Skin epidermis (tissue), 12 donors: ENCODE data around the gene PSMD7.

ENCODE experiments used
- H3K27ac ChIP-seq, 21 experiments: fragments of 200-600 bp; sonication (generic) in 11 of 21; one replicate each; pipeline ENCODE4 v1.5.0; 2020; ENCODE audit warnings: mild to moderate bottlenecking in 3 of 21, inconsistent platforms in 2 of 21, moderate library complexity in 2 of 21
- H3K4me3 ChIP-seq, 7 experiments: fragments of 200-600 bp; sonication (generic) in 2 of 7; one replicate each; pipeline ENCODE4 v1.5.0; 2020; ENCODE audit warnings: inconsistent platforms in 2 of 7, mild to moderate bottlenecking in 2 of 7, moderate library complexity in 1 of 7

PSMD7 gene

DNA sequence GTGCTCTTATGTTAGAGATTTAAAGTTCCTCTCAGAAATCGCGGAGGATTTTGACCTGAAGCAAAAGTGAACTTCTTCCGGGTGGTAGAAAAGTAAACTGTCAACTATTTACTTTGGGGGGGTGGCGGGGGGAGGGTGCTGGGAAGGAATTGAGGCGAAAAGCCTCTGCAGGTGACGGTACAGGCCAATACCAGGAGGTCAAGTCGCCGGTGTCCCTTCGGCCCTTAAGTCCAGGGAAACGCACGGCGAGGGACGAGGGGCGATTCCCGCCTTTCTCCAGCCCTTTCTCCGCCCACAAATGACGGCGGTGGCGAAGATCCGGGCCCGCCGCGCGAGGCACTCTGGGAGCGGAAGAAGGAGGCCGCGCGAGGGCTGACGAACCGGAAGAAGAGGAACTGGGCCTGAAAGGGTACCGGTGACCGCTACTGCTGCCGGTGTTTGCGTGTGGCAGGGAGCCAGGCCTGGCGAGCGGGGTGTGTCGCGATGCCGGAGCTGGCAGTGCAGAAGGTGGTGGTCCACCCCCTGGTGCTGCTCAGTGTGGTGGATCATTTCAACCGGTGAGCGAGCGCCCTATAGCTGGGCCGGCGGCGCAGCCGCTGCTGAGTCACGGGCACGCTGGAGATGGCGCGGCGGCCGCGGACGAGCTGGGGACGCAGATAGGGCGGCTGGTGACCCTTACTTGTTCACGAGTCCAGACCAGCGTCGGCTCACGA is at the start of gene PSMD7:
TSS of gene PSMD7 (plus strand) at position 383 of the 713 bp plus-strand sequence. CDS start at position 484, 101 bp downstream.
- H3K4me3 ChIP-seq, result peak within 1 kb of the TSS; percentile 64 to 99 (median 81)

DNA sequence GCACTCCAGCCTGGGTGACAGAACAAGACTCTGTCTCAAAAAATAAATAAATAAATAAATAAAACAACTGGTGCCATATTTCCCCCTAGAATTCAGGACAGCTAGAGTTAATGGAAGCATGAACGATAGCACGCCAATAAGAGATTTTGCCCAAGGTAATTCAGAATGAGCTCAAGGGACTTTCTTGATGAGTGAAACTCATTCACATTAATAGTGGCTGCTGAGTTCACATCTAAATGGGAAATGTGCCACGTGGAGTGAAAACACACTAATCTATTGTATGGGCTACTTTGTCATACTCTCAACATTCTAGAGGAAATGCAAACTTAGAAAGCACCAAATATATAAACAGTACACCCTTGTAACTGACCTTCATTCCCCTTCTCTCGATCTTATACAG is 47.4 kb upstream of the PSMD7 start:
- Histone ChIP-seq H3K27ac (no peak overlapping the region), H3K4me3 (no peak overlapping the region)

More for the DNA sequence above, at the start of gene PSMD7:
- peak within 1 kb of the TSS; percentile 87 to 99 (median 95) for H3K27ac ChIP-seq

DNA sequence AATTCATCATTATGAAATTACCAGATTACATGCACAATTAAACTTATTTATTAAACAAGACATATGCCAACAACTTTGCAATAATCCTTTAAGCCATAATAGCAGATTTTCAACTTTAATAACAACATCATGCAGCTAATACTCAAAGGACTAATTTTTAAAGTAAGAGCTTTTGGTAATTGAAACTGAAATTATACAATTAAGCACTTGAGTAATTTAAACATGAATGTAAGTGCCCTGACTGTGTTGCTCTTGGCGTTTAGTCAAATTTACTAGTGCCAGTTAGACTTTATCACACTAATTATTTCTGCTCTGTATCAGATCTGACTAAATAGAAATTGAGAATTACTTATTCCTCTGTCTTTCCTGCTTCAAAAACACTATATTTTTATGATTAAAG is 46.8 kb upstream of the PSMD7 start:
- no peak overlapping the region for H3K27ac ChIP-seq
- no peak overlapping the region for H3K4me3 ChIP-seq

DNA sequence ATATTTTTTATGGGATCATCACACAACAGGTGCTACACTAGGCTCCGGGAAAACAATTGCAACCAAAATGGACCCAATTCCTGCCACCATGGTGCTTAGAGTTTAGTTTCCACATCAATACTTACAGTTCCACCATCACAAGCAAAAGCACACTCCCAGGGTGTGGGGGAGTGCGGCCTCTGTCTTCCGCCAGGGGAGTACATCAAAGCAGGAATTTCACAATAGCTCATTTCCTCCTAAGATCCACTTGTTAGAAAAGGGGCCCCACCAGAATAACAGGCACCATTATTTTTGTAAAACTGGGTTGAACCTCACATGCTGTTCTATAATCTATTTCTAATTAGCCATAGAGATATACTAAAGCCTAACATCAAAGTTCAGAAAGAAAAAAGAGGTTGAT is 44.3 kb upstream of the PSMD7 start:
- H3K27ac ChIP-seq, result no peak overlapping the region

DNA sequence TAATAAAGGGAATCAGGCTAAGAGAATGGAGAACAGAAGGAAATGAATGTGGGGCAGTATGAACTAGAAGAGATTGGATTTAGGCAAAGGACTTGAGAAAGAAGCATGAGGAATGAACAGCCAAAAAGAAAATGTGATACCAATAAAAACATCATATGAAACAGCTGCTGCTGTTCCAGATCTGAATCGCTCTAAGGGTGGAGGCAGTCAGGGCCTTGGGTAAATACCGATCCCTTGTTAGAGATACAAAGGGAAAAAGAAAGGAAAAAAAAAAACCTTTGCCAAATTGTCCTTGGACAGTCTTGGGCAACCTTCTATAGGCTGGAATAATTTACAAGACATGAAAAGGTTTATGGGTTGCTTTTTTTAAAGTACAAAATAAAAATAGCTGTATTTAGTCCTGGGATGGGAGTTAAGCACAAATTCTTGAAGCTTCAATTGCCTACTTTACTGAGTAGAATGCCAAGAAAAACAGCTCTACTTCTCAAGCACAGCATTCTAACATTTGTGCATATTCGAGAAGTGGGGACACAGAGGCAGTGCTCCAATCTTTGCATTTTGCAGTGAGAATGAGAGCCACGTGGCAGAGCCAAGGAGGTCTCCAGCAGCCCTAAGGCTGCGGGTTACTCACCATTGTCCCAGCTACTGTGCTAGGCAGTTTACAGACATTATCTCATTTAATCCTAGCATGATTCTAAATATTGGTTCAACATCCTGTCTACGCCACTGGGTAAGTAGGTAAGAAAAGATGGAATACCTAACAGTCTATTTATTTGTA is 43.3 kb upstream of the PSMD7 start:
- no peak overlapping the region for H3K4me3 ChIP-seq
- no peak overlapping the region for H3K27ac ChIP-seq

More for the DNA sequence above, 44.3 kb upstream of the PSMD7 start:
- no peak overlapping the region for H3K4me3 ChIP-seq

DNA sequence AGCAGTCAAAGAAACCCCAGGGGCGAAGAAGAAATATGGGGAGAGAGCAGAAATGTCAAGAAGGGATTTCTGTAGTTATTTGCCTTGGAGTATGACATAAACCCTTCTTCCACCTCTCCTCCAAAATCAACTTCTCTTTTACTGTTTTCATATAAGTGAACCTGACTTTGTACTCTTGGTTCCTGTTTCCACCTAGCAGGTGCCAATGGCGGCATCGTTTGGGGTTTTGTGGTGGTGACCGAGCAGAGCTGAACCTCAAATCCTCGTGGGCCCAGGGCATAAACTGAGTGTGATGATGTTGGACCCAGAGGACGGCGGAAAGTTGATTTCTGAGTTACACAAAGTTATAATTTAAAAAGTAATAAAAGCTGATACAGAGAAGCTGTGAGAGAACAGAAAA is 39.6 kb upstream of the PSMD7 start:
- Histone ChIP-seq H3K4me3 (no peak overlapping the region), H3K27ac (no peak overlapping the region)

DNA sequence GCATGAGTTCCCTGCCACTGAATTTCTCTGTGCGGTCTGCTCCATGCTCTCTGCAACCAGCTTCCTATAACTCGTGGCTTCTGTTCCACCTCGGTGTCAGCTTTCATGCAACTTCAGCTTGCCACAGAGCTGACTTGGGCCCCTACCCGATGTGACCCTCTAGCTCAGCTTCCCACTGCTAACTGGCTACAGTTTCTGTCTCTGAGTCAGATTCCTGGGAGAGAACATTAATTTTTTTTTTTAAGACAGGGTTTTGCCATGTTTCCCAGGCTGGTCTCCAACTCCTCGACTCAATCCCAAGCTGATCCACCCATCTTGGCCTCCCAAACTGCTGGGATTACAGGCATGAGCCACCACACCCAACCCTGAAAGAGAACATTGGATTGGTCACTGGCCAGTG is 35.5 kb upstream of the PSMD7 start:
- H3K4me3 ChIP-seq, result no peak overlapping the region
- H3K27ac ChIP-seq, result no peak overlapping the region

DNA sequence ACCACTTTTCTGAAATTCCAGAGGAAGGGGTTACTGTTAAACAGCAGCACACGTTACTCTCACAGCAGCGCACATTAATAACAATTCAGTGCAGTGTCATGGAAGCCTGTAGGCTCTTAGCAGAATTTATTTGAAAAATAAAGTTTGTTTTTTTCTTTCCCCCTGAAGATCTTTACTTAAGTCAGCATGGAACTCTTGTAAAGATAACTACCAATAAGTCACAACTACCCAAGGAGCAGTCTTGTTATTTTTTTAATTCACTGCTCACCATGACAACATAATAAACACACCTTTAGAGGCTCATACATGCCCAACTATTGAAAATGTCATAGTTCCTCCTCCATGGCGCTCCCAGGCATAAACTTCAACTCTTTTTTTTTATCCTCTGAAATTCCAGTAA is 31.8 kb upstream of the PSMD7 start:
- Histone ChIP-seq H3K4me3 (no peak overlapping the region), H3K27ac (no peak overlapping the region)

DNA sequence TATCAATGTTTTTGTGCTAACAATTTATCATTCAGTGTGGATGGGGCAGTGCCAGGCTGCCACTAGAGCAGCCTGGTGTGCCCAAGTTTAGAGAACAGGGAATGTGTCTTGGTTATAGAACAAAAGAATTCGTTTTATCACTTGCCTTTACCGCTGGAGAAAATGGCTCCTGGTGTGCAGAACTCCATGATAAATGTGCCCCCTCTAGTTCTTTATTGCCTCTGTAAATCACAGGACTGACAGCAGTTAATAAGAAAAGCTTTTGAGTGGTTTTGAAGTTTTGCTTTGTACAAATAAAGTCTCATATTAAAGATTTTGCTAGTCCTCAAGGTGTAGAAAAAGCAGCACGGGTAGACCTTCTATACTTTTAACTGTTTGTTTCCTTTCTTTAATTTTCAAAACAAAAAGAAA is 28.2 kb upstream of the PSMD7 start:
- Histone ChIP-seq H3K27ac (no peak overlapping the region), H3K4me3 (no peak overlapping the region)

DNA sequence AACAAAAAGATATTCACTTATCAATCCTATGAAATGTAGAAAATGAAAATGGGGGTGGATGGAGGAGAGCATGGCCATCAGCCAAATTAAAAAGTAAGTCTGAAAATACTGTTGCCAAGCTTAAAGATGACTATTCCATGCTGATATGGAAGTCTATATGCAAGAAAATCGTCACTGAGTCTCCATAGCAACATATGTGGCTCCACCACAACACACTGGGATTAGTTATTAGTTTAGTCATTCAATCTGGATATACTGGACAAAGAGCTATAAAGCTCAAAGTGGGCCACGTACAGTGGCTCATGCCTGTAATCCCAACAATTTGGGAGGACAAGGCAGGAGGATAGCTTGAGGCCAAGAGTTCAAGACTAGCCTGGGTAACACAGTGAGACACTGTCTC is 24.7 kb upstream of the PSMD7 start:
- Histone ChIP-seq H3K4me3 (no peak overlapping the region), H3K27ac (no peak overlapping the region)

DNA sequence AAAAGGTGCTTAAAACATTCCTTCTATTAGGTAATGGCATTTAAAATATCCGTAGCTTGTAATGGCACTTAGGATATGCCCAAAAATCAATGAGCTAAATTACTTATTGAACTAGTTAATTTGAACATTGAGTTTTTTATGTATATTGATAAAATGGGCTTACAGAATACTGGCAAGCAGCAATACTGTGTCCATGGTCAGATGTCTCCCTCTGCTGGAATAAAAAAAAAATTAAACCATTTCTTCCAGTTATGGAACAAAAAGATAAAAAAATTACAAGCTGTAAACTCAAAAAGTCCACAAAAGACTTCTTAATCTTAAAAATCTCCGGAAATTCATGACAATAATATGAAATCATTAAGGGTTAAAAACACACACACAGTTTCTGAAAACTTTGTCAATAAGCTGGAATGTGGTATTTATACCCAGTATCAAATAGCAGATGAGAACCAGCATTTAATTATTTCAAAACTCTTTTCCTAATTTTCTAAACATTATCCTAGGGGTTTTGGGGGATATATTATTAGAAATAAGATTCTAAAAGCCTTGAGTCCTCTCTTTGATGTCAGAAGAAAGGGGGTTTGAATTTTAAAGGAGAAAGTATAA is 21.5 kb upstream of the PSMD7 start:
- H3K27ac ChIP-seq, result no peak overlapping the region
- H3K4me3 ChIP-seq, result no peak overlapping the region

DNA sequence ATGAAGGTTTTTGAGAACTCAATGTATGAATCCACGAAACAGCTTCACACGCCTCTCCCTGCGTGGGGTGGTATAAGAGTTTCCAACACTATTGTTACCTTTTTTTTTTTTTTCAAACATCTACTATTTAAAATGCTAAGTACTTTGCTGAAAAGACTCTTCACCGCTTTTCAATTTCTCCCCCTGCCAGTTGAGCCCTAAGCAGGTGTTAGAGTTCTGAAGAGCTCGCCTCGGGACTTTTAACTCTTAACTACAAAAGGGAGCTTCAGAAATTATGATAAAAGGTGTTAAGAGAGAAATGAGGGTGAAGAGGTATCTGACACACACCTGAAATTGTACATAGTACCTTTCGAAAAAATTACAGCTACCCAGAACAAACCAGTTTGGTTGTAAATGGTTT is 20.9 kb upstream of the PSMD7 start:
- no peak overlapping the region for H3K4me3 ChIP-seq
- no peak overlapping the region for H3K27ac ChIP-seq

DNA sequence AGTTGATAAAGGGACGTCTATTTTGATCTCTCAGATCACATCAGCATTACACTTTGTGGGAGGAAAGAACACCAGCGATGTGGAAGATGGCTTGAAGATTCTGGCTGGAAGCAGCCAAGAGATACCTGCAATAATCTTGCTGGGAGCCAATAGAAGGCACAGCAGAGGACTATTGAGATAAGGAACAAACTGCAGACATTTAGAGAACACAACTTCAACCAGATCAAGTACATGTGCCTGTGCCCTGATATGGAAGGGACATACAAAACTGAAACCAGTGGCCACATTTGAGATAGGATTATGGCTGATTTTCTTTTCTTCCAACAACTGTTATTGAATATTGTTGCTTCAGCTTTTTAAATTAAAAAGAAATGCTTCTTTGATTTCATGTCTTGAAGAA is 18.6 kb upstream of the PSMD7 start:
- no peak overlapping the region for H3K27ac ChIP-seq
- H3K4me3 ChIP-seq, result no peak overlapping the region

DNA sequence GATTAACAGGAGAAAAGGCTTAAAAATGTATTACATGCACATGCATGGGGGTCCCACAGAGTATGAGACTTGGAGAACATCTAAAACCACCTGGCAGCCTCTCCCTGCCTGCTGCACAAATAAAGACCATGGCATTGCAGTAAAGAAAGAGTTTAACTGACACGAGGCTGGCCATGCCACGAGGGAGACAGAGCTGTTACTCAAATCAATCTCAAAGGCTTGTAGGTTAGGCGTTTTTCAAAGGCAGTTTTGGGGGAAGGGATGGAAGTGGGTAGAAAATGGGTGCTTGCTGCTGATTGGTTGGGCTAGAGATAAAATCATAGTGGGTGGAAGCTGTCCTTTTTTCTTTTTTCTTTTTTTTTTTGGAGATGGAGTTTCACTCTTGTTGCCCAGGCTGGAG is 17.3 kb upstream of the PSMD7 start:
- peak overlapping the region in 1 of 21 experiments; percentile 47 for H3K27ac ChIP-seq

DNA sequence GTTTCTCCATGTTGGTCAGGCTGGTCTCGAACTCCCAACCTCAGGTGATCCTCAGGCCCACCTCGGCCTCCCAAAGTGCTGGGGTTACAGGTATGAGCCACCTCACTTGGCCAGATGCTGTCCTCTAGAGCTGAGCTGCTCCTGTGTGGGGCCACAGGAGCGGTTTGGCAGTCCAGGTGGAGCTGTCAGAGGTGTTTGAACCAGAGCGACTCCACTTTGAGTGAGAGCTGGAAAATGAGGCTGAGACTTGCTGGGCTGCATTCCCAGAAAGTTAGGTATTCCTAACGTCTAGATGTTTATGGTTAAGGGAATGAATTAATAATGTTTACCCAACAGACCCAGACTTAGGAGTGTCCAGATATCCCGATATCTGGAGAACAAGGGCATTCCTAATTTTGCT is 16.8 kb upstream of the PSMD7 start:
- Histone ChIP-seq H3K4me3 (no peak overlapping the region), H3K27ac (peak overlapping the region in 1 of 21 experiments; percentile 47)

More for the DNA sequence above, 17.3 kb upstream of the PSMD7 start:
- H3K4me3 ChIP-seq, result no peak overlapping the region

DNA sequence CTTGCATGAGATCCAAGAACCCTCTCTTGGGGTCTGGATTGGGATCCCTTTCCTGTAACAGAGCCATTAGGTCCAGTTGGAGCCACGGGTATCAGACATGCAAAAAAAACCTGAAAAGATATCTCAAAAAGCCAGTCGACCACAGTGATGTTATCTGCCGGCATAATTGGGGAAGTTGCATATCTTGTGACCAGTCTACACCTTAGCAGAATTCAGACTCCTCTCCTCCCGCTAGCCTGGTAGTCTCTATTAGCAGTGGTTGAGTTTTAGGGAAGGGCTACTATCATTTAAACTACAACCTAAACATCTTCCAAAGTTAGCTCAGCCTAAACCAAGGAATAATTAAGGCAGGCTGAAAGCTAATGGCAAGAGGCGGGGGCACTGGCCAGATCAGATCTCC is 16.2 kb upstream of the PSMD7 start:
- no peak overlapping the region for H3K4me3 ChIP-seq
- H3K27ac ChIP-seq, result peak overlapping the region in 1 of 21 experiments; percentile 55

DNA sequence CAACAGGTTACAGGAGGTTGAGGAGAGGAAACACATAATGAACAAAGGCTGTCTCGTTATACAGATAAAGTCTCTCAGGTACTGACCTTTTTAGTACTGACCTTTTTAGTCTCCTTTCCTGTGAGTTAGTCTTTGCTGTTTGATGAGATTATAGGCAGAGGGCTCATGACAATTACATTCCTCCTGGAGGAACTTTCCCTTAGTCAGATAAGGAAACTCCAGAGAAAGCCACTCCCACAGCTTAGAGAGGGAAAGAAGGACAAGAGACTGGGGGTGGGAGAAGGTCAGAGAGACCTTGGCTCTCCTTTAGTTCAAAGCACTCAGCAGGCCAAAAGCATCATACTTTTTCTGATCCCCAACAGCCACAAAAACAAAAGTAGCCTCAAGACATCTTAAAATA is 15.3 kb upstream of the PSMD7 start:
- Histone ChIP-seq H3K4me3 (no peak overlapping the region), H3K27ac (no peak overlapping the region)

DNA sequence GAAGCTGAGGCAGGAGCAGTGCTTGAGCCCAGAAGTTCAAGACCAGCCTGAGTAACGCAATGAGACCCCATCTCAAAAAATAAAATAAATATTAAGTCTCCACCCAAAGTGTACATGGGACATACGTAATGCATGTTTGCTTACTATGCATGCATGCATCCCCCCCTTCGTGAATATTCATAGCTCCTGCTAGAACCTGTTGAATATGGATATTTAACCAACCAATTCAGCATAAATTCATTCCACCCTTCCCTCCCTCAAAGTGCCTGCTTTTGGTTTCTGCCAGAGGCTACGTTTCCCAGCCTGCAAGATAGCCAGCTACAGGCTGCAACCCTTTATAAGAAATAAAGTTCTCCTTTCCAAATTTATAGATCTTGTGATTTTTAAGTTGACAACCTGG is 12.9 kb upstream of the PSMD7 start:
- Histone ChIP-seq H3K4me3 (no peak overlapping the region), H3K27ac (no peak overlapping the region)

DNA sequence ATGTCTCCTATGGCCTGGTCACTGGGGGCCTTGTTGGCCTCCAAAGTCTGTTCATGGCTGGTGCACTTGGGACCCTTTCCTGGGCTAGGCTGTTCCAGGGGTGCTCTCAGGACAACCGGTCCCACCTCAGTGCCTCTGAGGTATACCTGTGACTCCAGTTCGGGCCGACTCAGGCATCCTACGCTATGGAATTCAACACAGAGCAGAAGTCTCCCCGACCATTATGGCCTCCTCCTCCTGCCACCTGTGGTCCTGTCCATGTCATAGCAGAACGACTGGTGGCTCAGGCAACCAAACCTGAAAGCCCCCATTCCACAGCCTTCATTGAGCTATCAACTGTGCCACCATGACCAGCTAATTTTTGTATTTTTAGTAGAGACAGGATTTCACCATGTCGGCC is 8.5 kb upstream of the PSMD7 start:
- H3K27ac ChIP-seq, result no peak overlapping the region

DNA sequence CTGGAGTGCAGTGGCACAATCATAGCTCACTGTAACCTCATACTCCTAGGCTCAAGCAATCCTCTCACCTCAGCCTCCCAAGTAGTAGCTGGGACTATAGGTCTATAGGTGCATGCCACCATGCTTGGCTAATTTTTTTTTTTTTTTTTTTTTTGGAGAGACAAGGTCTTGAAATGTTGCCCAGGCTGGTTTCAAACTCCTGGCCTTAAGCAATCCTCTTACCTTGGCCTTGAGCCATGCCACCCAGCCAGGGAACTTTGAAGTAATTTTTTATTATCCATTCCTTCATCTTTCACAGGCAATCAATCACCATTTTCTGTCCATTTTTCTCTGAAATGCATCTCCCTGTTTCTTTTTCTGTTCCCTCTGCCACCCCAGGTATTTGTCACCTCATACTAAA is 6.3 kb upstream of the PSMD7 start:
- no peak overlapping the region for H3K4me3 ChIP-seq
- no peak overlapping the region for H3K27ac ChIP-seq

More for the DNA sequence above, 8.5 kb upstream of the PSMD7 start:
- no peak overlapping the region for H3K4me3 ChIP-seq

DNA sequence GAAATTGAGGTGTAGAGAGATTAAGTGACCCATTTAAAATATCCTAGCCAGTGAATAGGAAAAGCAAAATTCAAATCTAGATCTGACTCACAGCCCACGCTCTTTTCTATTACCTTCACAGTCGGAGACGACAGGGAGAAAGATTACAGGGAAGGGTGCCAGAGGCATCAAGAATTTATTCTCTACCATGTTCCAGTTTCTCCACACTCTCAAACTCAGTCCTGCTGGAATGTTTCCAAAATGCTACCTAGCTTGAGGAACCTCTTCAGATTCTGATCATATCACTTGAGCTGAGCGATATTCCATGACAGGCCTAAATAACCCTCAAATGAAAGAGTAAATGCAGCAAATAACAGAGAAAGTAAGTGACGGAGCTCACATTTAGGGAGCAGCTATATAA is 5.4 kb upstream of the PSMD7 start:
- H3K4me3 ChIP-seq, result no peak overlapping the region
- H3K27ac ChIP-seq, result peak overlapping the region in 3 of 21 experiments; percentile 34 to 59 (median 40)
